ENCODE results near the gene PPP1R1A. TPM values are rescaled to one million over a fixed set of nuclear protein-coding genes. Genes with fewer than 3 reads are reported as not detected.

Gene PPP1R1A
- total RNA-seq, 1 donor from 2014 or later: 2.9 TPM

GRCh38 chr12:54535474-54535873, 53.0 kb downstream of the PPP1R1A start:
- DNase-seq (ENCODE audit: low spot score): no peak

- no peak for DNase-seq (ENCODE audit: low spot score)
Observed at GRCh38 chr12:54529581-54529980, 58.9 kb downstream of the PPP1R1A start.

Other genes starting within 250 kb of the PPP1R1A start
- 2.9 TPM for gene GPR84, start 224.2 kb downstream of the PPP1R1A start, total RNA-seq (ENCODE audit: insufficient read depth, low replicate concordance)
- 14.9 TPM for gene ZNF385A, start 203.9 kb downstream of the PPP1R1A start, total RNA-seq (ENCODE audit: insufficient read depth, low replicate concordance)
- 251 TPM for gene ITGA5, start 169.4 kb downstream of the PPP1R1A start, total RNA-seq (ENCODE audit: insufficient read depth, low replicate concordance)
- gene GTSF1, start 115.1 kb downstream of the PPP1R1A start, total RNA-seq (ENCODE audit: insufficient read depth, low replicate concordance): 6.5 TPM
- gene NCKAP1L, start 90.9 kb downstream of the PPP1R1A start, total RNA-seq (ENCODE audit: insufficient read depth, low replicate concordance): 59.7 TPM
- 1.9 TPM for gene PDE1B, start 39.1 kb downstream of the PPP1R1A start, total RNA-seq (ENCODE audit: insufficient read depth, low replicate concordance)
- gene LACRT, start 46.2 kb upstream of the PPP1R1A start, total RNA-seq (ENCODE audit: insufficient read depth, low replicate concordance): not detected
- not detected for gene DCD, start 59.7 kb upstream of the PPP1R1A start, total RNA-seq (ENCODE audit: insufficient read depth, low replicate concordance)